COLO829 (cell line): ENCODE measurements around the gene CALCR.
A peak's percentile ranks its signal among the peaks of the same experiment; 100 is the strongest.
"Not testable (repeated sequence)": the region's sequence is repeated elsewhere in the genome, so short reads cannot be mapped to it uniquely, and the experiment has no call there.

ENCODE experiments used
- DNase-seq: peaks from one replicate; pipeline ENCODE4 v3.0.0; 2012; ENCODE audit warnings: low spot score

Gene CALCR

GRCh38 chr7:93562106-93562505 lies 12.4 kb downstream of the CALCR start:
- no peak for DNase-seq

GRCh38 chr7:93559639-93560491 lies 14.7 kb downstream of the CALCR start:
- no peak for DNase-seq

GRCh38 chr7:93558705-93559614 lies 15.6 kb downstream of the CALCR start:
- DNase-seq: no peak

GRCh38 chr7:93551931-93552330 lies 22.6 kb downstream of the CALCR start:
- DNase-seq: no peak

GRCh38 chr7:93551063-93551895 lies 23.2 kb downstream of the CALCR start:
- peak; percentile 51 for DNase-seq

- DNase-seq: no peak
Measured at GRCh38 chr7:93547716-93548115, 26.8 kb downstream of the CALCR start.

GRCh38 chr7:93544691-93545090 lies 29.8 kb downstream of the CALCR start:
- no peak for DNase-seq

GRCh38 chr7:93538061-93538460 lies 36.5 kb downstream of the CALCR start:
- DNase-seq: no peak

GRCh38 chr7:93535616-93536015 lies 38.9 kb downstream of the CALCR start:
- no peak for DNase-seq

- no peak for DNase-seq
Measured at GRCh38 chr7:93530701-93531100, 43.8 kb downstream of the CALCR start.

GRCh38 chr7:93516834-93517233 lies 57.7 kb downstream of the CALCR start:
- DNase-seq: no peak

GRCh38 chr7:93515144-93515543 lies 59.4 kb downstream of the CALCR start:
- no peak for DNase-seq

- DNase-seq: no peak
Measured at GRCh38 chr7:93509303-93509702, 65.2 kb downstream of the CALCR start.

- no peak for DNase-seq
Measured at GRCh38 chr7:93503088-93503487, 71.4 kb downstream of the CALCR start.

- not testable (repeated sequence) for DNase-seq
Measured at GRCh38 chr7:93491860-93492259, 82.7 kb downstream of the CALCR start.

- no peak for DNase-seq
Measured at GRCh38 chr7:93476491-93477344, 97.8 kb downstream of the CALCR start.

GRCh38 chr7:93475811-93476210 lies 98.7 kb downstream of the CALCR start:
- DNase-seq: no peak

- no peak for DNase-seq
Measured at GRCh38 chr7:93471456-93471855, 103.1 kb downstream of the CALCR start.

- no peak for DNase-seq
Measured at GRCh38 chr7:93463764-93464163, 110.8 kb downstream of the CALCR start.

GRCh38 chr7:93461350-93461749 lies 113.2 kb downstream of the CALCR start:
- DNase-seq: no peak

GRCh38 chr7:93453262-93453661 lies 121.3 kb downstream of the CALCR start:
- no peak for DNase-seq
